DOHH2 (cell line): ENCODE data around the gene PRRC2B.

Source experiments
- H3F3A ChIP-seq: fragments of 200-600 bp; sonication (generic), shearing (Covaris generic); 2 replicates; pipeline ENCODE4 v1.6.0; 2016; ENCODE audit warnings: antibody characterized with exemption, mild to moderate bottlenecking; ENCODE audit not compliant: control insufficient read depth, insufficient read depth
- H3K27ac ChIP-seq: fragments of 200-600 bp; sonication (generic); 2 replicates; pipeline ENCODE4 v1.5.1; 2014; ENCODE audit warnings: low read depth, mild to moderate bottlenecking, low read length, moderate library complexity
- H3K27me3 ChIP-seq: fragments of 200-600 bp; sonication (generic); 2 replicates; pipeline ENCODE4 v1.6.1; 2014; ENCODE audit warnings: mild to moderate bottlenecking, low read length, mixed read lengths; ENCODE audit not compliant: control insufficient read depth
- H3K36me3 ChIP-seq: fragments of 200-600 bp; sonication (generic); 2 replicates; pipeline ENCODE4 v1.6.1; 2014; ENCODE audit warnings: mild to moderate bottlenecking, low read length, moderate library complexity, mixed read lengths; ENCODE audit not compliant: control insufficient read depth
- H3K4me1 ChIP-seq: fragments of 200-600 bp; sonication (generic); 2 replicates; pipeline ENCODE4 v1.6.1; 2014; ENCODE audit warnings: mild to moderate bottlenecking, low read length, mixed read lengths; ENCODE audit not compliant: control insufficient read depth
- H3K4me2 ChIP-seq: fragments of 200-600 bp; sonication (generic); 2 replicates; pipeline ENCODE4 v1.6.0; 2014; ENCODE audit warnings: mild to moderate bottlenecking, low read length, moderate library complexity
- H3K4me3 ChIP-seq: fragments of 200-600 bp; sonication (generic); 2 replicates; pipeline ENCODE4 v1.5.1; 2014; ENCODE audit warnings: mild to moderate bottlenecking, low read length, mixed read lengths
- H3K79me2 ChIP-seq: fragments of 200-600 bp; sonication (generic); 2 replicates; pipeline ENCODE4 v1.6.1; 2014; ENCODE audit warnings: mild to moderate bottlenecking, low read length, mixed read lengths; ENCODE audit not compliant: control insufficient read depth
- H3K9me2 ChIP-seq: fragments of 200-600 bp; sonication (generic); replicated peaks from 2 replicates; pipeline ENCODE4 v1.6.1; 2014; ENCODE audit warnings: mild to moderate bottlenecking, low read length, mixed read lengths; ENCODE audit not compliant: control insufficient read depth
- H3K9me3 ChIP-seq: fragments of 200-600 bp; sonication (generic); 2 replicates; pipeline ENCODE4 v1.6.1; 2014; ENCODE audit warnings: antibody characterized with exemption, low read length, mixed read lengths; ENCODE audit not compliant: control insufficient read depth, insufficient read depth
- H4K20me1 ChIP-seq: fragments of 200-600 bp; sonication (generic); 2 replicates; pipeline ENCODE4 v1.6.0; 2014; ENCODE audit warnings: low read depth, mild to moderate bottlenecking, antibody characterized with exemption, low read length, moderate library complexity; ENCODE audit not compliant: control insufficient read depth, insufficient read depth
- EZH2phosphoT487 ChIP-seq: fragments of 200-600 bp; sonication (generic); IDR thresholded peaks from 2 replicates; pipeline ENCODE4 v1.6.1; 2017; ENCODE audit warnings: borderline replicate concordance, mild to moderate bottlenecking, antibody characterized with exemption, low read length, moderate library complexity, mixed read lengths
- TF ChIP-seq, protein P1 (sequence below): fragments of 200-600 bp; sonication (generic); IDR thresholded peaks from one replicate; pipeline ENCODE4 v1.5.1; 2014; ENCODE audit warnings: antibody characterized with exemption, mild to moderate bottlenecking, low read depth, low read length; ENCODE audit not compliant: poor library complexity, severe bottlenecking

PRRC2B gene

DNA sequence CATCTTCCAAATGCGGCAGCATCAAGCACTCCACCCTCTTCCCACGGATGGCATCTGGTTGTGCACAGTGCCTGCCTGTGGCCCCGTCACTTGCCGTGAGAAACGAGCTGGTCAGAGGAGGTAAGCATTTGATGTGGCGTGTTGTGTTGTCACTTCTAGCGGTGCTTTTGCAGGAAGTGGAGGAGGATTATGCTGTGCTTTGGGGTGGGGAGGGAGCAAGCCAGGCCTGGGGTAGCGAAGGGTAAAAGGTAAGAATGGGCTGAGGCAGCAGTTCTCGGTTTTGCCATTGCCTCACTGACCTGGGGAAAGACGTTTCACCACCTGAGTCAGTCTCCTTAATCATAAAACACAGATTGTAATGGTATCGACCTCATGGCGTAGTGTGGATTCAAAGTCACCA, 106.5 kb downstream of the PRRC2B start:
- H3K36me3 ChIP-seq = peaks cover 51% of the 10 kb centered on the region
- no peak overlapping the region for H3K4me3 ChIP-seq
- no peaks in the 10 kb centered on the region for H3K9me2 ChIP-seq
- H3K27me3 ChIP-seq = no peaks in the 10 kb centered on the region
- H3K4me2 ChIP-seq = no peak overlapping the region
- no peak overlapping the region for H3K27ac ChIP-seq
- H3K9me3 ChIP-seq = no peaks in the 10 kb centered on the region
- peaks cover 32% of the 10 kb centered on the region for H3F3A ChIP-seq
- peaks cover 14% of the 10 kb centered on the region for H3K79me2 ChIP-seq
- peaks cover 21% of the 10 kb centered on the region for H3K4me1 ChIP-seq
- TF ChIP-seq EZH2phosphoT487 = no peak
- TF ChIP-seq, protein P1, sequence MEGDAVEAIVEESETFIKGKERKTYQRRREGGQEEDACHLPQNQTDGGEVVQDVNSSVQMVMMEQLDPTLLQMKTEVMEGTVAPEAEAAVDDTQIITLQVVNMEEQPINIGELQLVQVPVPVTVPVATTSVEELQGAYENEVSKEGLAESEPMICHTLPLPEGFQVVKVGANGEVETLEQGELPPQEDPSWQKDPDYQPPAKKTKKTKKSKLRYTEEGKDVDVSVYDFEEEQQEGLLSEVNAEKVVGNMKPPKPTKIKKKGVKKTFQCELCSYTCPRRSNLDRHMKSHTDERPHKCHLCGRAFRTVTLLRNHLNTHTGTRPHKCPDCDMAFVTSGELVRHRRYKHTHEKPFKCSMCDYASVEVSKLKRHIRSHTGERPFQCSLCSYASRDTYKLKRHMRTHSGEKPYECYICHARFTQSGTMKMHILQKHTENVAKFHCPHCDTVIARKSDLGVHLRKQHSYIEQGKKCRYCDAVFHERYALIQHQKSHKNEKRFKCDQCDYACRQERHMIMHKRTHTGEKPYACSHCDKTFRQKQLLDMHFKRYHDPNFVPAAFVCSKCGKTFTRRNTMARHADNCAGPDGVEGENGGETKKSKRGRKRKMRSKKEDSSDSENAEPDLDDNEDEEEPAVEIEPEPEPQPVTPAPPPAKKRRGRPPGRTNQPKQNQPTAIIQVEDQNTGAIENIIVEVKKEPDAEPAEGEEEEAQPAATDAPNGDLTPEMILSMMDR = no peak
- H4K20me1 ChIP-seq = no peaks in the 10 kb centered on the region

DNA sequence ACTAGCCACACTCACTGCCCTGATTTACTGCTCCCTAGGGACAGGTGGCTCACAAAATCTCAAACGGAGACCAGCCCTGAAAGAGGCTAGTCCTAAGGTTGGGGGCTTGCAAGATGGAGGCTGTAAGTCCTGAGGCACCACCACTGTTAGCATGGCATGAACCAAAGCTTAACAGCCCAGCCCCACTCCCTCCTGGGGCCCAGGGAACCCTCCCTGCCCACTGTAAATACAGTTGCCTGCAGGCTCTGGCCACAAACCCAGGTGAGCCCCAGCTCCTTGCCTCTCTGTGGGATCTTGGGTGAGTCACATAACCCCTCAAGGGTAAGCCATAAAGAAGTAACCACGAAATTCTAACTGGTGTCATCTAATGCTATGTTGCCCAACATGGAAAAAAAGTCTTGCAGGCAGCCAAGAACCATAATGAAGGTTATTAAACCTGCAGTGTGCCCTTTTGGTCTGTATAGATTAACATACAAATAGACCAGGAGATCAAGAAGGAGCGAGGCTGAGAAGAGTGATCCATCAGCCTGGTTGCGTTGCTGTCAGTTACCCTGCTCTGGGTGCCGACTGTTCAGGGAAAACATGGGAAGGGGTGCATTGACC, 107.2 kb downstream of the PRRC2B start:
- H3K36me3 ChIP-seq = peaks cover 44% of the 10 kb centered on the region
- TF ChIP-seq EZH2phosphoT487 = no peak
- TF ChIP-seq, protein P1 = no peak
- H3K4me1 ChIP-seq = peaks cover 21% of the 10 kb centered on the region
- no peaks in the 10 kb centered on the region for H3K9me3 ChIP-seq
- H4K20me1 ChIP-seq = no peaks in the 10 kb centered on the region
- peaks cover 14% of the 10 kb centered on the region for H3K79me2 ChIP-seq
- no peak overlapping the region for H3K4me3 ChIP-seq
- H3K27me3 ChIP-seq = no peaks in the 10 kb centered on the region
- no peaks in the 10 kb centered on the region for H3K9me2 ChIP-seq
- H3K27ac ChIP-seq = no peak overlapping the region
- peaks cover 32% of the 10 kb centered on the region for H3F3A ChIP-seq
- H3K4me2 ChIP-seq = no peak overlapping the region

DNA sequence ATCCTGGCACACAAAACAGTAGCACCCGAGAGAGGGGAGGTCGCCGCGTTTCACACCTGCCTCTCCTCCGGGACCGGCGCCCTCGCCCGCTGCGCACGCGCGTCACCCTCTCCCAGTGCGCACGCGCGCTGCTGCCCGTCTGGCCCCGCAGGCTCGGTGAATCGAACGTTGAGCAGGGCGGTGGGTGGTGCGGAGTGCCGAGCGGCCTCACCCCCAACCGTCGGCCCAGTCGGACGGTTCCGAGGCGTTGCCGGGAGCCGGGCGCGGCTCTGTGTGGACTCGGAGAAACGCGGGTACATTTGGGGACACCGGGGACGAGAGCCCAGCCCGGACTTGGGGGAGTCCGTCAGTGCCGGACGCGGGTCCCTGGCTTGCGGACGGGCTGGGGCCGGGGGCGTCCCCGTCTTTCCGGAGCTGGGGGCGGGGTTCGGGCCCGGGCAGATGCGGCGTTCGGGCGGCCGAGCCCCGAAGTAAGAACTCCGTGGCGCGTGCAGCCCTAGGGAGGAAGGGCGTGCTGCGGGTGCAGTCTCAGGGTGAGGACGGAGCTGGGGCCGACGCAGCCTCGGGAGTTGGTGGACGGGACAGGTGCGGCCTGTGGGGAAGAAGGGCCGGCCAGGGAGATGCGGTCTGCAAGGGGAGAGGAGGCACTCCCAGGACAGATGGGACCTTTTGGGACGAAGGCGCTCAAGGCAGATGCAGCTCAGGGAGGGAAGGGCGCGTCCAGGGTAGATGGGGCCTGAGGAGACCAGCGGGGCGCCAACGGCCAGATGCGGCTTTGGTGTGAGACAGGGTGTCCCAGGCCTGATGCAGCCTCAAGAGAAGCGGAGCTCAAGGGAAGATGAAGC, 109.1 kb downstream of the PRRC2B start, which contains the start of gene POMT1:
TSS of gene POMT1 (plus strand) at position 138 of the 845 bp plus-strand sequence. CDS start 1,301 bp downstream, outside the sequence.
- H3K36me3 ChIP-seq = peaks cover 34% of the 10 kb centered on the region
- H3K27me3 ChIP-seq = no peaks in the 10 kb centered on the region
- no peaks in the 10 kb centered on the region for H3K9me2 ChIP-seq
- H3K4me2 ChIP-seq = peak within 1 kb of the TSS; percentile 88
- no peaks in the 10 kb centered on the region for H4K20me1 ChIP-seq
- H3K4me3 ChIP-seq = peak within 1 kb of the TSS; percentile 93
- H3K9me3 ChIP-seq = no peaks in the 10 kb centered on the region
- TF ChIP-seq, protein P1 = no peak
- no peak for TF ChIP-seq EZH2phosphoT487
- peaks cover 21% of the 10 kb centered on the region for H3K4me1 ChIP-seq
- peaks cover 14% of the 10 kb centered on the region for H3K79me2 ChIP-seq
- H3K27ac ChIP-seq = peak within 1 kb of the TSS; percentile 45
- H3F3A ChIP-seq = peaks cover 29% of the 10 kb centered on the region
